Spleen (tissue), 11 donors: ENCODE measurements around the gene DSCAML1. TPM values are rescaled to one million over a fixed set of nuclear protein-coding genes. Genes with fewer than 3 reads are reported as not detected.

ENCODE experiments used
- DNase-seq: peaks from one replicate; pipeline ENCODE4 v3.0.0-alpha.2; 2020
- H3K27ac ChIP-seq, 8 donors: fragments of 200-600 bp; sonication (generic) in 7 of 8; 1 replicate in 4 of 8; 2 replicates in 4 of 8; pipeline versions ENCODE4 v1.5.0 to v1.8.0; 2016 to 2021; ENCODE audit warnings: inconsistent platforms in 4 of 8, mild to moderate bottlenecking in 4 of 8, moderate library complexity in 1 of 8
- H3K27me3 ChIP-seq, 7 donors: fragments of 200-600 bp; sonication (generic) in 6 of 7; replicated peaks in 1 of 7; 1 replicate in 4 of 7; 2 replicates in 3 of 7; pipeline versions ENCODE4 v1.5.0 to v1.8.0; 2016 to 2021; ENCODE audit warnings: inconsistent platforms in 3 of 7, mild to moderate bottlenecking in 1 of 7
- H3K36me3 ChIP-seq, 6 donors: fragments of 200-600 bp; sonication (generic) in 5 of 6; 1 replicate in 4 of 6; 2 replicates in 2 of 6; pipeline versions ENCODE4 v1.5.0 to v1.8.0; 2016 to 2021; ENCODE audit warnings: inconsistent platforms in 2 of 6
- H3K4me1 ChIP-seq, 6 donors: fragments of 200-600 bp; sonication (generic) in 5 of 6; 1 replicate in 3 of 6; 2 replicates in 3 of 6; pipeline versions ENCODE4 v1.5.0 to v1.8.0; 2016 to 2021; ENCODE audit warnings: inconsistent platforms in 3 of 6
- H3K4me3 ChIP-seq, 8 donors: fragments of 200-600 bp; sonication (generic) in 7 of 8; 1 replicate in 4 of 8; 2 replicates in 4 of 8; pipeline versions ENCODE4 v1.5.0 to v1.8.0; 2016 to 2021; ENCODE audit warnings: inconsistent platforms in 4 of 8, mild to moderate bottlenecking in 4 of 8, moderate library complexity in 2 of 8
- H3K9me3 ChIP-seq, 8 donors: fragments of 200-600 bp; sonication (generic) in 7 of 8; 1 replicate in 4 of 8; 2 replicates in 4 of 8; pipeline versions ENCODE4 v1.5.0 to v1.8.0; 2016 to 2021; ENCODE audit warnings: inconsistent platforms in 4 of 8
- POLR2A ChIP-seq, 3 donors: fragments of 450-650 bp; IDR thresholded peaks; one replicate each; pipeline ENCODE4 v1.5.1; 2017; ENCODE audit warnings: antibody characterized with exemption in 3 of 3, mild to moderate bottlenecking in 1 of 3
- POLR2AphosphoS5 ChIP-seq, 3 donors: sonication (generic); formaldehyde crosslinking; IDR thresholded peaks; one replicate each; pipeline ENCODE4 v1.5.1; 2017; ENCODE audit warnings: antibody characterized with exemption in 3 of 3
- WGBS, 5 donors: extraction: QIAGEN DNeasy Blood & Tissue Kit in 3 of 5; methylation state at CpG; one replicate each; pipeline versions ENCODE4 v1.1.5 to v1.1.7; 2013 to 2018; 5-methylcytosine and 5-hydroxymethylcytosine counted together
- intact Hi-C: fragments of 100-400 bp; cut with DNase I; formaldehyde crosslinking; loops from one replicate; pipeline ENCODE4 v1.15.0; 2023; ENCODE audit warnings: low total_unique reads
- polyA plus RNA-seq, 3 donors: library from polyadenylated mRNA; stranded (reverse); fragments of 200-250 nt; gene quantifications; one replicate each; pipeline ENCODE4 v1.2.1, GENCODE V29; 2013
- total RNA-seq, 7 donors: library from RNA; depleted of rRNA in 3 of 7; stranded (reverse); fragments of >200 nt in 3 of 7; fragmentation: NEBNext Ultra II Directional in 4 of 7; extraction: Animal tissue kit (Norgen Biotek cat#: 25700) in 4 of 7; gene quantifications; one replicate each; pipeline versions ENCODE4 v1.1.0 to v1.2.1, GENCODE V29; 2016 to 2021
- TF ChIP-seq, protein P1 (sequence below), 11 experiments: fragments of 200-600 bp in 7 of 11; fragments of 450-650 bp in 4 of 11; sonication (generic) in 4 of 11; IDR thresholded peaks in 8 of 11; conservative IDR thresholded peaks in 3 of 11; 1 replicate in 7 of 11; 2 replicates in 4 of 11; pipeline versions ENCODE4 v1.4.0 to v1.8.0; 2016 to 2021; ENCODE audit warnings: antibody characterized with exemption in 11 of 11, inconsistent platforms in 4 of 11, mild to moderate bottlenecking in 1 of 11
- donor health status: healthy with polysubstance abuse.
- donor health status: DM: no; HTN: no; CAD: no; lungs with moderate emphysema.
- donor health status: DM: no; HTN: no; CAD: no.
- donor health status: Bipolar disorder and iron deficiency.
- donor health status: healthy.
- donor health status: DM: no; HTN: no; CAD: no.
- donor health status: DM: yes; HTN: yes; CAD: no.

Gene DSCAML1
- total and polyA plus RNA-seq, 10 donors = 0.07 to 10.7 (median 2.3) TPM

GRCh38 chr11:117509543-117509942 lies 287.5 kb downstream of the DSCAML1 start:
- no peak for DNase-seq
- Histone ChIP-seq H3K9me3 (no peaks in the 10 kb centered on the region), H3K27ac (no peak overlapping the region), H3K27me3 (peaks cover 0 to 5% (median 0%) of the 10 kb centered on the region in 7 donors), H3K36me3 (no peaks in the 10 kb centered on the region), H3K4me3 (no peak overlapping the region), H3K4me1 (peaks cover 0 to 17% (median 4%) of the 10 kb centered on the region in 6 donors)
- WGBS, 5 donors = 75 to 90% (median 83%) methylated on average over 3 to 8 of the region's 8 CpGs
- intact Hi-C loops = no loop called here
- TF ChIP-seq, protein P1, sequence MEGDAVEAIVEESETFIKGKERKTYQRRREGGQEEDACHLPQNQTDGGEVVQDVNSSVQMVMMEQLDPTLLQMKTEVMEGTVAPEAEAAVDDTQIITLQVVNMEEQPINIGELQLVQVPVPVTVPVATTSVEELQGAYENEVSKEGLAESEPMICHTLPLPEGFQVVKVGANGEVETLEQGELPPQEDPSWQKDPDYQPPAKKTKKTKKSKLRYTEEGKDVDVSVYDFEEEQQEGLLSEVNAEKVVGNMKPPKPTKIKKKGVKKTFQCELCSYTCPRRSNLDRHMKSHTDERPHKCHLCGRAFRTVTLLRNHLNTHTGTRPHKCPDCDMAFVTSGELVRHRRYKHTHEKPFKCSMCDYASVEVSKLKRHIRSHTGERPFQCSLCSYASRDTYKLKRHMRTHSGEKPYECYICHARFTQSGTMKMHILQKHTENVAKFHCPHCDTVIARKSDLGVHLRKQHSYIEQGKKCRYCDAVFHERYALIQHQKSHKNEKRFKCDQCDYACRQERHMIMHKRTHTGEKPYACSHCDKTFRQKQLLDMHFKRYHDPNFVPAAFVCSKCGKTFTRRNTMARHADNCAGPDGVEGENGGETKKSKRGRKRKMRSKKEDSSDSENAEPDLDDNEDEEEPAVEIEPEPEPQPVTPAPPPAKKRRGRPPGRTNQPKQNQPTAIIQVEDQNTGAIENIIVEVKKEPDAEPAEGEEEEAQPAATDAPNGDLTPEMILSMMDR (IDR thresholded peaks at IDR 0.05 in 8 of 11, conservative IDR thresholded peaks at IDR 0.05 in 3 of 11) = no peak
- TF ChIP-seq POLR2A (IDR thresholded peaks at IDR 0.05) (no peak), POLR2AphosphoS5 (IDR thresholded peaks at IDR 0.05) (no peak)

DNA sequence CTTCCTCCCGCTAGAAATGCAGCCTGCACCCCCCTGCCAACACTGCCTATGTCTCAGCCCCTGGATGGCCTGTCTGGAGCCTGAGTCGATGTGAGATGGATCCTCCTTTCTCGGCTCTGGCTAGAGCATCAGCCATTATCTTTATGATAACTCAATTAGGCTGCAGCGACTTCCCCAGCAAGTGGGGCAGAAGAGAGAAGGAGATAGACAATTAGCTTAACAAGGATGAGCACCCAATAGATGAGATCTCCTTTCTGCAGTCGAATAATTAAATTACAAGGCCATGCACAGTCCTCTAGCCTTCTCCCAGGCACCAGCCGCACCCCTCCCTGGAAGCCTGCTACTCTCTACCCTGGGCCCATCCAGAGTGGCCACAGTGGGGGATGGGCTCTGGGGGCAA lies 290.0 kb downstream of the DSCAML1 start:
- no peak overlapping the region for H3K27ac ChIP-seq
- intact Hi-C loops = no loop called here
- no peaks in the 10 kb centered on the region for H3K36me3 ChIP-seq
- 86 to 95% (median 90%) methylated on average over 5 to 6 of the region's 6 CpGs for whole genome bisulfite sequencing, 5 donors
- peaks cover 0 to 13% (median 4%) of the 10 kb centered on the region in 6 donors for H3K4me1 ChIP-seq
- H3K4me3 ChIP-seq = no peak overlapping the region
- H3K27me3 ChIP-seq = peaks cover 0 to 5% (median 0%) of the 10 kb centered on the region in 7 donors
- no peak for DNase-seq
- no peaks in the 10 kb centered on the region for H3K9me3 ChIP-seq
- TF ChIP-seq POLR2A (IDR thresholded peaks at IDR 0.05) (no peak), POLR2AphosphoS5 (IDR thresholded peaks at IDR 0.05) (no peak)
- TF ChIP-seq, protein P1 (IDR thresholded peaks at IDR 0.05 in 8 of 11, conservative IDR thresholded peaks at IDR 0.05 in 3 of 11) = no peak

- Histone ChIP-seq H3K27me3 (peaks cover 0 to 5% (median 0%) of the 10 kb centered on the region in 7 donors), H3K9me3 (no peaks in the 10 kb centered on the region), H3K4me1 (no peaks in the 10 kb centered on the region), H3K27ac (no peak overlapping the region), H3K36me3 (peaks cover 0 to 6% (median 0%) of the 10 kb centered on the region in 6 donors), H3K4me3 (no peak overlapping the region)
- DNase-seq = no peak
- intact Hi-C loops = no loop called here
- TF ChIP-seq POLR2A (IDR thresholded peaks at IDR 0.05) (no peak), POLR2AphosphoS5 (IDR thresholded peaks at IDR 0.05) (no peak)
- TF ChIP-seq, protein P1 (IDR thresholded peaks at IDR 0.05 in 8 of 11, conservative IDR thresholded peaks at IDR 0.05 in 3 of 11) = no peak
- 89 to 94% (median 93%) methylated on average over 27 of the region's 27 CpGs for WGBS, 5 donors
These were observed 291.6 kb downstream of the DSCAML1 start for GRCh38 chr11:117505285-117505970.

DNA sequence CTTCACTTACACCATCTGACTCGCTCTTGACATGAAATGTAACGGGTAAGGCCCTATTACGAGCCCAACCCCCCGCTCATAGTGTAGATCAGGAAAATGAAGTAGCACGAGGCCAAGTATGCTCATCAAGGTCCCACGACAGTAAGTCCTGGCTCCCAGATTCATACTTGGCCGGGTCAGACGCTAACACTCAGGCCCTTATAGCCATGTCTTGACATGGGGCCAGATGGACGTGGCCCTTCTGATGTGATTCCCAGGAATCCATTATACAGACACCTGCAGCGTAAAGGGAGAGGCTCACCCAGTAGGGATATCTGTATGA lies 294.3 kb downstream of the DSCAML1 start:
- 83 to 95% (median 88%) methylated on average over 9 to 10 of the region's 10 CpGs for WGBS, 5 donors
- no peak for DNase-seq

More for the DNA sequence above, 294.3 kb downstream of the DSCAML1 start:
- TF ChIP-seq, protein P1 (IDR thresholded peaks at IDR 0.05 in 8 of 11, conservative IDR thresholded peaks at IDR 0.05 in 3 of 11) = no peak
- no peak for TF ChIP-seq POLR2AphosphoS5 (IDR thresholded peaks at IDR 0.05)
- no peak for TF ChIP-seq POLR2A (IDR thresholded peaks at IDR 0.05)
- Histone ChIP-seq H3K4me1 (no peaks in the 10 kb centered on the region), H3K27ac (no peak overlapping the region), H3K27me3 (no peaks in the 10 kb centered on the region), H3K36me3 (peaks cover 0 to 6% (median 0%) of the 10 kb centered on the region in 6 donors), H3K9me3 (no peaks in the 10 kb centered on the region), H3K4me3 (no peak overlapping the region)
- intact Hi-C loops = no loop called here
